Panc1 (cell line): ENCODE measurements around the gene C1orf74.

Source experiments
- POLR2AphosphoS5 ChIP-seq: IDR thresholded peaks from 2 replicates; pipeline ENCODE4 v1.6.1; 2012; ENCODE audit warnings: mild to moderate bottlenecking, low read depth, low read length, moderate library complexity
- SIN3A ChIP-seq: IDR thresholded peaks from 2 replicates; pipeline ENCODE4 v1.6.1; 2012; ENCODE audit warnings: low read depth, mild to moderate bottlenecking, low read length, moderate library complexity, borderline replicate concordance; ENCODE audit not compliant: insufficient read depth
- TF ChIP-seq, protein P1 (sequence below): fragments of 450-650 bp; IDR thresholded peaks from 2 replicates; pipeline ENCODE4 v1.5.1; 2017; ENCODE audit warnings: mild to moderate bottlenecking
- TF ChIP-seq, protein P2 (sequence below), 2 experiments: IDR thresholded peaks; 2 replicates each; pipeline ENCODE4 v1.6.1; 2011 to 2012; ENCODE audit warnings: low read depth in 2 of 2, control low read depth in 1 of 2, low read length in 1 of 2, mild to moderate bottlenecking in 1 of 2, moderate library complexity in 1 of 2; ENCODE audit not compliant: insufficient read depth in 1 of 2

DNA sequence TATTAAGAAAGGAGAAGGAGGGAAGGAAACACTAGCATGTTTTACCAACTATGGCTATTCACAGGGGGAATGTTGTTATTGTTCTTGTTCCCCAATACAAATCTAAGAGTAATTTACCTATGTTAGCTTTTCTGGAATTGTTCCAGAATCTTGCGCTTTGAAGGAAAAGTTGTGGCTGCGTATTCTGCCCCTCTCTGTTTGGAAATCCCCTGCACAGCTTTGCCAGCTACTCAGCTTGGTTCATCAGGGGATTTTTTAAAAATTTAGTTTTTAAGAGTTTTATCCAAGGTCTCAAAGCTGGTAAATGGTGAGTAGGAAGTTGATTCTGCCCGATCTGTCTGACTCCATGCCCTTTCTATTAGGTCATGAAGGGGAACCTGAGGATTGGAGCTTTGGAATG, 31.1 kb upstream of the C1orf74 start:
- TF ChIP-seq POLR2AphosphoS5 (no peak), SIN3A (no peak)
- TF ChIP-seq, protein P1, sequence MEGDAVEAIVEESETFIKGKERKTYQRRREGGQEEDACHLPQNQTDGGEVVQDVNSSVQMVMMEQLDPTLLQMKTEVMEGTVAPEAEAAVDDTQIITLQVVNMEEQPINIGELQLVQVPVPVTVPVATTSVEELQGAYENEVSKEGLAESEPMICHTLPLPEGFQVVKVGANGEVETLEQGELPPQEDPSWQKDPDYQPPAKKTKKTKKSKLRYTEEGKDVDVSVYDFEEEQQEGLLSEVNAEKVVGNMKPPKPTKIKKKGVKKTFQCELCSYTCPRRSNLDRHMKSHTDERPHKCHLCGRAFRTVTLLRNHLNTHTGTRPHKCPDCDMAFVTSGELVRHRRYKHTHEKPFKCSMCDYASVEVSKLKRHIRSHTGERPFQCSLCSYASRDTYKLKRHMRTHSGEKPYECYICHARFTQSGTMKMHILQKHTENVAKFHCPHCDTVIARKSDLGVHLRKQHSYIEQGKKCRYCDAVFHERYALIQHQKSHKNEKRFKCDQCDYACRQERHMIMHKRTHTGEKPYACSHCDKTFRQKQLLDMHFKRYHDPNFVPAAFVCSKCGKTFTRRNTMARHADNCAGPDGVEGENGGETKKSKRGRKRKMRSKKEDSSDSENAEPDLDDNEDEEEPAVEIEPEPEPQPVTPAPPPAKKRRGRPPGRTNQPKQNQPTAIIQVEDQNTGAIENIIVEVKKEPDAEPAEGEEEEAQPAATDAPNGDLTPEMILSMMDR, result no peak
- TF ChIP-seq, protein P2, sequence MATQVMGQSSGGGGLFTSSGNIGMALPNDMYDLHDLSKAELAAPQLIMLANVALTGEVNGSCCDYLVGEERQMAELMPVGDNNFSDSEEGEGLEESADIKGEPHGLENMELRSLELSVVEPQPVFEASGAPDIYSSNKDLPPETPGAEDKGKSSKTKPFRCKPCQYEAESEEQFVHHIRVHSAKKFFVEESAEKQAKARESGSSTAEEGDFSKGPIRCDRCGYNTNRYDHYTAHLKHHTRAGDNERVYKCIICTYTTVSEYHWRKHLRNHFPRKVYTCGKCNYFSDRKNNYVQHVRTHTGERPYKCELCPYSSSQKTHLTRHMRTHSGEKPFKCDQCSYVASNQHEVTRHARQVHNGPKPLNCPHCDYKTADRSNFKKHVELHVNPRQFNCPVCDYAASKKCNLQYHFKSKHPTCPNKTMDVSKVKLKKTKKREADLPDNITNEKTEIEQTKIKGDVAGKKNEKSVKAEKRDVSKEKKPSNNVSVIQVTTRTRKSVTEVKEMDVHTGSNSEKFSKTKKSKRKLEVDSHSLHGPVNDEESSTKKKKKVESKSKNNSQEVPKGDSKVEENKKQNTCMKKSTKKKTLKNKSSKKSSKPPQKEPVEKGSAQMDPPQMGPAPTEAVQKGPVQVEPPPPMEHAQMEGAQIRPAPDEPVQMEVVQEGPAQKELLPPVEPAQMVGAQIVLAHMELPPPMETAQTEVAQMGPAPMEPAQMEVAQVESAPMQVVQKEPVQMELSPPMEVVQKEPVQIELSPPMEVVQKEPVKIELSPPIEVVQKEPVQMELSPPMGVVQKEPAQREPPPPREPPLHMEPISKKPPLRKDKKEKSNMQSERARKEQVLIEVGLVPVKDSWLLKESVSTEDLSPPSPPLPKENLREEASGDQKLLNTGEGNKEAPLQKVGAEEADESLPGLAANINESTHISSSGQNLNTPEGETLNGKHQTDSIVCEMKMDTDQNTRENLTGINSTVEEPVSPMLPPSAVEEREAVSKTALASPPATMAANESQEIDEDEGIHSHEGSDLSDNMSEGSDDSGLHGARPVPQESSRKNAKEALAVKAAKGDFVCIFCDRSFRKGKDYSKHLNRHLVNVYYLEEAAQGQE (IDR thresholded peaks at IDR 0.05; ENCODE audit: insufficient read depth in 1 of 2, low read depth in 2 of 2, low read length in 1 of 2), result no peak
